ENCODE data around the gene PITPNM1. TPM values are rescaled to one million over a fixed set of nuclear protein-coding genes. Genes with fewer than 3 reads are reported as not detected.

Gene PITPNM1
- polyA plus RNA-seq, 1 experiment = 14.4 TPM

- POLR2A ChIA-PET = no interaction called here
- TF ChIP-seq, protein P1, sequence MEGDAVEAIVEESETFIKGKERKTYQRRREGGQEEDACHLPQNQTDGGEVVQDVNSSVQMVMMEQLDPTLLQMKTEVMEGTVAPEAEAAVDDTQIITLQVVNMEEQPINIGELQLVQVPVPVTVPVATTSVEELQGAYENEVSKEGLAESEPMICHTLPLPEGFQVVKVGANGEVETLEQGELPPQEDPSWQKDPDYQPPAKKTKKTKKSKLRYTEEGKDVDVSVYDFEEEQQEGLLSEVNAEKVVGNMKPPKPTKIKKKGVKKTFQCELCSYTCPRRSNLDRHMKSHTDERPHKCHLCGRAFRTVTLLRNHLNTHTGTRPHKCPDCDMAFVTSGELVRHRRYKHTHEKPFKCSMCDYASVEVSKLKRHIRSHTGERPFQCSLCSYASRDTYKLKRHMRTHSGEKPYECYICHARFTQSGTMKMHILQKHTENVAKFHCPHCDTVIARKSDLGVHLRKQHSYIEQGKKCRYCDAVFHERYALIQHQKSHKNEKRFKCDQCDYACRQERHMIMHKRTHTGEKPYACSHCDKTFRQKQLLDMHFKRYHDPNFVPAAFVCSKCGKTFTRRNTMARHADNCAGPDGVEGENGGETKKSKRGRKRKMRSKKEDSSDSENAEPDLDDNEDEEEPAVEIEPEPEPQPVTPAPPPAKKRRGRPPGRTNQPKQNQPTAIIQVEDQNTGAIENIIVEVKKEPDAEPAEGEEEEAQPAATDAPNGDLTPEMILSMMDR (IDR thresholded peaks at IDR 0.05; ENCODE audit: insufficient read depth, low read depth, low read length) = no peak
- no peak for DNase-seq (ENCODE audit: low read depth)
- Histone ChIP-seq H3K27me3 (ENCODE audit: control insufficient read depth, insufficient read depth, low read length) (peaks cover 2% of the 10 kb centered on the region), H3K4me3 (ENCODE audit: low read depth, low read length) (no peak overlapping the region), H3K36me3 (ENCODE audit: control insufficient read depth, insufficient read depth, low read length) (no peaks in the 10 kb centered on the region)
- CTCF ChIA-PET = no interaction called here
Observed at GRCh38 chr11:67544616-67545242, 39.6 kb upstream of the PITPNM1 start.

DNA sequence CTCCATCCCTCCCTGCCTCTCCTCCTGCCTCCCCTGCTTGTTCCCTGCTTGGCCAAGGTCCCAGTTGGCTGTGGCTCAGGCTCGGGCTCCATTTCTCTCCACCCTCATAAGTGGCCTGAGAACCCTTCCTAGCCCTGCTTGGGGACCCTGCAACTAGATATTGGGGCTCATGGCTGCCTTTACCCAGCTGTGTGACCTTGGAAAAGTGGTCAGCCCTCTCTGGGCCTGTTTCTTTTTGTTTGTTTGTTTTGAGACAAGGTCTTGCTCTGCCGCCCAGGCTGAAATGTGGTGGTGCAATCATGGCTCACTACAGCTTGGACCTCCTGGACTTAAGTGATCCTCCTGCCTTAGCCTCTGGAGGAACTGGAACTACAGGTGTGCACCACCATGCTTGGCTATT is 38.4 kb upstream of the PITPNM1 start:
- Histone ChIP-seq H3K4me3 (ENCODE audit: low read depth, low read length) (no peak overlapping the region), H3K36me3 (ENCODE audit: control insufficient read depth, insufficient read depth, low read length) (no peaks in the 10 kb centered on the region), H3K27me3 (ENCODE audit: control insufficient read depth, insufficient read depth, low read length) (peaks cover 2% of the 10 kb centered on the region)
- TF ChIP-seq, protein P1 (IDR thresholded peaks at IDR 0.05; ENCODE audit: insufficient read depth, low read depth, low read length) = no peak
- POLR2A ChIA-PET = interaction anchor here (0.6 kb wide), 1 partner anchor 43 kb away, joined by 3 read pairs; no protein-coding TSS in a partner anchor
- DNase-seq (ENCODE audit: low read depth) = no peak
- CTCF ChIA-PET = no interaction called here

GRCh38 chr11:67542971-67543370 is 37.8 kb upstream of the PITPNM1 start:
- CTCF ChIA-PET = no interaction called here
- Histone ChIP-seq H3K36me3 (ENCODE audit: control insufficient read depth, insufficient read depth, low read length) (no peaks in the 10 kb centered on the region), H3K27me3 (ENCODE audit: control insufficient read depth, insufficient read depth, low read length) (peaks cover 2% of the 10 kb centered on the region), H3K4me3 (ENCODE audit: low read depth, low read length) (no peak overlapping the region)
- TF ChIP-seq, protein P1 (IDR thresholded peaks at IDR 0.05; ENCODE audit: insufficient read depth, low read depth, low read length) = no peak
- POLR2A ChIA-PET = interaction anchor here (0.6 kb wide), 1 partner anchor 42 kb away, joined by 3 read pairs; no protein-coding TSS in a partner anchor
- DNase-seq (ENCODE audit: low read depth) = no peak

GRCh38 chr11:67542169-67542568 is 37.0 kb upstream of the PITPNM1 start:
- no peak for DNase-seq (ENCODE audit: low read depth)
- TF ChIP-seq, protein P1 (IDR thresholded peaks at IDR 0.05; ENCODE audit: insufficient read depth, low read depth, low read length) = no peak
- Histone ChIP-seq H3K36me3 (ENCODE audit: control insufficient read depth, insufficient read depth, low read length) (no peaks in the 10 kb centered on the region), H3K27me3 (ENCODE audit: control insufficient read depth, insufficient read depth, low read length) (peaks cover 2% of the 10 kb centered on the region), H3K4me3 (ENCODE audit: low read depth, low read length) (no peak overlapping the region)
- POLR2A ChIA-PET = no interaction called here
- CTCF ChIA-PET = interaction anchor here (1.1 kb wide), 1 partner anchor 9 kb away, joined by 4 read pairs; no protein-coding TSS in a partner anchor

GRCh38 chr11:67541198-67541597 is 36.0 kb upstream of the PITPNM1 start:
- no peak overlapping the region for H3K4me3 ChIP-seq (ENCODE audit: low read depth, low read length)
- CTCF ChIA-PET = interaction anchor here (0.8 kb wide), 1 partner anchor 9 kb away, joined by 3 read pairs; no protein-coding TSS in a partner anchor
- POLR2A ChIA-PET = no interaction called here
- peaks cover 2% of the 10 kb centered on the region for H3K27me3 ChIP-seq (ENCODE audit: control insufficient read depth, insufficient read depth, low read length)
- no peak for DNase-seq (ENCODE audit: low read depth)
- TF ChIP-seq, protein P1 (IDR thresholded peaks at IDR 0.05; ENCODE audit: insufficient read depth, low read depth, low read length) = no peak
- no peaks in the 10 kb centered on the region for H3K36me3 ChIP-seq (ENCODE audit: control insufficient read depth, insufficient read depth, low read length)

Data from BJ (cell line).